ENCODE results near the gene ALDH6A1.

- TF ChIP-seq YY1 (IDR thresholded peaks at IDR 0.05; ENCODE audit: insufficient read depth, insufficient read length) (no peak), SUZ12 (IDR thresholded peaks at IDR 0.05; ENCODE audit: extremely low read depth, insufficient read depth, insufficient read length) (no peak)
Measured at GRCh38 chr14:74065746-74066575, 18.3 kb downstream of the ALDH6A1 start.

Data from NT2/D1 (cell line).